ENCODE results near the gene FKBP2. TPM values are rescaled to one million over a fixed set of nuclear protein-coding genes. Genes with fewer than 3 reads are reported as not detected.
A peak's percentile ranks its signal among the peaks of the same experiment; 100 is the strongest.

FKBP2 gene
- total and polyA plus RNA-seq, 2 of the 13 experiments (the other 11 are each of a cell fraction or from before 2014, with no cell fraction given) = 30.1 to 53.3 TPM

DNA sequence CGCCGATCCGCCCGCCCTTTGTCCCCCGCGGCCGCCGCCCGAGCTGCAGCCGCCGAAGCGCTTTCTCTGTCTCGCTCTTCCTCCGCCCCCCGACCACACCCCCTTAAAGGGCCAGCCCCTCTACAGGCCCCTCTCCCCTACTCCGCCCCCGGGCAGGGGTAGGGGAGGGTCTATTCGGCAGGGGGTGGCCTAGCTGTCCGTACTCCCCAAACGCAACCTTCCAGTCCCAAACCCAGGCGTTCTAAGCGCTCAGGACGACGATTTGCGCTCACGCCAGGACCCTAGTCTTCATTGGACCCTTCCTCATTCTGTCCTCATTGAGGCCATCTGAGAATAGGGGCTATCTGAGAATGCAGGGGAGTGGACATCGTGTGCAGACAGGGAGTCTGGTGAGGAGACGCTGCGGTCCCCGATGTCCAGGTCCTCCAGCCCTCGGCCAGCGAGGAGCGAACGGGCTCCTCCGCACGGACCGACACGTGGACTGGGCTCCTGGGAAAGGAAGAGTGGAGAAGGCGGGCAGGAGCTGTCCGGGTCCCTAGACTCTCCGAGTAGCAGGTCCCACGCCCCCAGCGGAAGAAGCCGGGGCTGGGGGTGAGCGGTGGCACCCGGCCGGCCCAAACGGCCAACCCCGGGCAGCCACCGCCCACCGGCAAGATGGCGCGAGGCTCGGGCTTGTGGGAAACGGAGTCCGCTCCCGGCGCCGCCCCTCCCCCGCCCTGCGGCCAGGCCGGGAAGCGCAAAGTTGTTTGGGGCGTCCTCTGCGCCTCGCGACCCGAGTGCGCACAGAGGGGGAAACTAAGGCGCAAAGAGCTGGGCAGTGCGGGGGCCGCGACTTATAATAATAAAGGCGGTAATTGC lies 6.2 kb downstream of the FKBP2 start, which contains the start of gene PPP1R14B (continued):
- TF ChIP-seq SUZ12 (IDR thresholded peaks at IDR 0.05; ENCODE audit: low read depth, low read length) (peak; percentile 42; the same call in 1 of the 2 replicates), ZNF230 (CRISPR knock-in tag; IDR thresholded peaks at IDR 0.05) (no peak), MED8 (CRISPR knock-in tag; IDR thresholded peaks at IDR 0.05; ENCODE audit: insufficient replicate concordance) (no peak), BRD4 (CRISPR knock-in tag; IDR thresholded peaks at IDR 0.05) (no peak), PPARG (CRISPR knock-in tag; conservative IDR thresholded peaks at IDR 0.05) (0 out of 2 replicates have a peak, but pooled peaks have one; percentile 7), MBD4 (IDR thresholded peaks at IDR 0.05; ENCODE audit: borderline replicate concordance, low read length) (no peak), ZNF496 (CRISPR knock-in tag; IDR thresholded peaks at IDR 0.05; ENCODE audit: insufficient replicate concordance) (no peak), SRY (CRISPR knock-in tag; IDR thresholded peaks at IDR 0.05) (no peak), LCORL (IDR thresholded peaks at IDR 0.05) (no peak), LCORL (CRISPR knock-in tag; IDR thresholded peaks at IDR 0.05) (0 out of 2 replicates have a peak, but pooled peaks have one; percentile 44), ZNF547 (CRISPR knock-in tag; IDR thresholded peaks at IDR 0.05) (peak; percentile 29; the same call in 1 of the 2 replicates), NCOA1 (CRISPR knock-in tag; IDR thresholded peaks at IDR 0.05) (no peak), ZNF629 (CRISPR knock-in tag; conservative IDR thresholded peaks at IDR 0.05) (peak; percentile 77), ZBTB21 (CRISPR knock-in tag; IDR thresholded peaks at IDR 0.05) (no peak), XRCC5 (optimal IDR thresholded peaks at IDR 0.05; ENCODE audit: low read length) (peak; percentile 15), HDAC6 (IDR thresholded peaks at IDR 0.05; ENCODE audit: low read depth, low read length) (no peak), HMGA1 (CRISPR knock-in tag; conservative IDR thresholded peaks at IDR 0.05) (no peak)
- TF ChIP-seq, protein P1, sequence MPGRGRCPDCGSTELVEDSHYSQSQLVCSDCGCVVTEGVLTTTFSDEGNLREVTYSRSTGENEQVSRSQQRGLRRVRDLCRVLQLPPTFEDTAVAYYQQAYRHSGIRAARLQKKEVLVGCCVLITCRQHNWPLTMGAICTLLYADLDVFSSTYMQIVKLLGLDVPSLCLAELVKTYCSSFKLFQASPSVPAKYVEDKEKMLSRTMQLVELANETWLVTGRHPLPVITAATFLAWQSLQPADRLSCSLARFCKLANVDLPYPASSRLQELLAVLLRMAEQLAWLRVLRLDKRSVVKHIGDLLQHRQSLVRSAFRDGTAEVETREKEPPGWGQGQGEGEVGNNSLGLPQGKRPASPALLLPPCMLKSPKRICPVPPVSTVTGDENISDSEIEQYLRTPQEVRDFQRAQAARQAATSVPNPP (CRISPR knock-in tag; IDR thresholded peaks at IDR 0.05) = no peak
- TF ChIP-seq, protein P2, sequence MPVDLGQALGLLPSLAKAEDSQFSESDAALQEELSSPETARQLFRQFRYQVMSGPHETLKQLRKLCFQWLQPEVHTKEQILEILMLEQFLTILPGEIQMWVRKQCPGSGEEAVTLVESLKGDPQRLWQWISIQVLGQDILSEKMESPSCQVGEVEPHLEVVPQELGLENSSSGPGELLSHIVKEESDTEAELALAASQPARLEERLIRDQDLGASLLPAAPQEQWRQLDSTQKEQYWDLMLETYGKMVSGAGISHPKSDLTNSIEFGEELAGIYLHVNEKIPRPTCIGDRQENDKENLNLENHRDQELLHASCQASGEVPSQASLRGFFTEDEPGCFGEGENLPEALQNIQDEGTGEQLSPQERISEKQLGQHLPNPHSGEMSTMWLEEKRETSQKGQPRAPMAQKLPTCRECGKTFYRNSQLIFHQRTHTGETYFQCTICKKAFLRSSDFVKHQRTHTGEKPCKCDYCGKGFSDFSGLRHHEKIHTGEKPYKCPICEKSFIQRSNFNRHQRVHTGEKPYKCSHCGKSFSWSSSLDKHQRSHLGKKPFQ (CRISPR knock-in tag; IDR thresholded peaks at IDR 0.05; ENCODE audit: insufficient replicate concordance) = no peak
- TF ChIP-seq, protein P3, sequence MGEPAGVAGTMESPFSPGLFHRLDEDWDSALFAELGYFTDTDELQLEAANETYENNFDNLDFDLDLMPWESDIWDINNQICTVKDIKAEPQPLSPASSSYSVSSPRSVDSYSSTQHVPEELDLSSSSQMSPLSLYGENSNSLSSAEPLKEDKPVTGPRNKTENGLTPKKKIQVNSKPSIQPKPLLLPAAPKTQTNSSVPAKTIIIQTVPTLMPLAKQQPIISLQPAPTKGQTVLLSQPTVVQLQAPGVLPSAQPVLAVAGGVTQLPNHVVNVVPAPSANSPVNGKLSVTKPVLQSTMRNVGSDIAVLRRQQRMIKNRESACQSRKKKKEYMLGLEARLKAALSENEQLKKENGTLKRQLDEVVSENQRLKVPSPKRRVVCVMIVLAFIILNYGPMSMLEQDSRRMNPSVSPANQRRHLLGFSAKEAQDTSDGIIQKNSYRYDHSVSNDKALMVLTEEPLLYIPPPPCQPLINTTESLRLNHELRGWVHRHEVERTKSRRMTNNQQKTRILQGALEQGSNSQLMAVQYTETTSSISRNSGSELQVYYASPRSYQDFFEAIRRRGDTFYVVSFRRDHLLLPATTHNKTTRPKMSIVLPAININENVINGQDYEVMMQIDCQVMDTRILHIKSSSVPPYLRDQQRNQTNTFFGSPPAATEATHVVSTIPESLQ (CRISPR knock-in tag; conservative IDR thresholded peaks at IDR 0.05) = 0 out of 2 replicates have a peak, but pooled peaks have one; percentile 65
- TF ChIP-seq, protein P4, sequence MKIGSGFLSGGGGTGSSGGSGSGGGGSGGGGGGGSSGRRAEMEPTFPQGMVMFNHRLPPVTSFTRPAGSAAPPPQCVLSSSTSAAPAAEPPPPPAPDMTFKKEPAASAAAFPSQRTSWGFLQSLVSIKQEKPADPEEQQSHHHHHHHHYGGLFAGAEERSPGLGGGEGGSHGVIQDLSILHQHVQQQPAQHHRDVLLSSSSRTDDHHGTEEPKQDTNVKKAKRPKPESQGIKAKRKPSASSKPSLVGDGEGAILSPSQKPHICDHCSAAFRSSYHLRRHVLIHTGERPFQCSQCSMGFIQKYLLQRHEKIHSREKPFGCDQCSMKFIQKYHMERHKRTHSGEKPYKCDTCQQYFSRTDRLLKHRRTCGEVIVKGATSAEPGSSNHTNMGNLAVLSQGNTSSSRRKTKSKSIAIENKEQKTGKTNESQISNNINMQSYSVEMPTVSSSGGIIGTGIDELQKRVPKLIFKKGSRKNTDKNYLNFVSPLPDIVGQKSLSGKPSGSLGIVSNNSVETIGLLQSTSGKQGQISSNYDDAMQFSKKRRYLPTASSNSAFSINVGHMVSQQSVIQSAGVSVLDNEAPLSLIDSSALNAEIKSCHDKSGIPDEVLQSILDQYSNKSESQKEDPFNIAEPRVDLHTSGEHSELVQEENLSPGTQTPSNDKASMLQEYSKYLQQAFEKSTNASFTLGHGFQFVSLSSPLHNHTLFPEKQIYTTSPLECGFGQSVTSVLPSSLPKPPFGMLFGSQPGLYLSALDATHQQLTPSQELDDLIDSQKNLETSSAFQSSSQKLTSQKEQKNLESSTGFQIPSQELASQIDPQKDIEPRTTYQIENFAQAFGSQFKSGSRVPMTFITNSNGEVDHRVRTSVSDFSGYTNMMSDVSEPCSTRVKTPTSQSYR (CRISPR knock-in tag; IDR thresholded peaks at IDR 0.05; ENCODE audit: borderline replicate concordance) = peak; percentile 94
- TF ChIP-seq, protein P5, sequence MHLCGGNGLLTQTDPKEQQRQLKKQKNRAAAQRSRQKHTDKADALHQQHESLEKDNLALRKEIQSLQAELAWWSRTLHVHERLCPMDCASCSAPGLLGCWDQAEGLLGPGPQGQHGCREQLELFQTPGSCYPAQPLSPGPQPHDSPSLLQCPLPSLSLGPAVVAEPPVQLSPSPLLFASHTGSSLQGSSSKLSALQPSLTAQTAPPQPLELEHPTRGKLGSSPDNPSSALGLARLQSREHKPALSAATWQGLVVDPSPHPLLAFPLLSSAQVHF (CRISPR knock-in tag; IDR thresholded peaks at IDR 0.05) = no peak

Data from HepG2 (cell line).